SK-N-SH (cell line): ENCODE data around the gene CLEC20A. TPM values are rescaled to one million over a fixed set of nuclear protein-coding genes. Genes with fewer than 3 reads are reported as not detected.

Source experiments
- CTCF ChIA-PET: fragments of 300-600, 350-600 bp; formaldehyde crosslinking; extraction: SDS; loops from one replicate; lab custom pipeline; 2021; lab: Yijun Ruan, JAX
- POLR2A ChIA-PET: fragments of 350-600 bp; sonication (Branson Sonifier 250); formaldehyde crosslinking; extraction: SDS; loops from one replicate; lab custom pipeline; 2020; ENCODE audit warnings: antibody characterized with exemption, inconsistent platforms; lab: Yijun Ruan, JAX
- DNase-seq: peaks from one replicate; pipeline ENCODE4 v3.0.0; 2012
- H2AFZ ChIP-seq: fragments of 200-600 bp; sonication (generic); 2 replicates; pipeline ENCODE4 v1.8.1; 2016; ENCODE audit warnings: antibody characterized with exemption, mild to moderate bottlenecking, low read depth
- H3F3A ChIP-seq: fragments of 200-600 bp; sonication (generic); replicated peaks from 2 replicates; pipeline ENCODE3; 2016; ENCODE audit warnings: antibody characterized with exemption, mild to moderate bottlenecking; ENCODE audit not compliant: insufficient read depth
- H3K27ac ChIP-seq, 2 experiments: fragments of 200-500 bp in 1 of 2; fragments of 200-600 bp in 1 of 2; sonication (Bioruptor generic) in 1 of 2; sonication (generic), shearing (Covaris generic) in 1 of 2; 2 replicates each; pipeline versions ENCODE4 v1.5.1 to v1.6.1; 2014 to 2016; ENCODE audit warnings: low read depth in 2 of 2, inconsistent platforms in 1 of 2, low read length in 1 of 2, mild to moderate bottlenecking in 1 of 2, mixed read lengths in 1 of 2
- H3K27me3 ChIP-seq: fragments of 200-600 bp; sonication (generic), shearing (Covaris generic); 2 replicates; pipeline ENCODE4 v1.6.1; 2016; ENCODE audit warnings: mixed run types; ENCODE audit not compliant: insufficient read depth
- H3K36me3 ChIP-seq, 2 experiments: fragments of 200-500 bp in 1 of 2; fragments of 200-600 bp in 1 of 2; sonication (Bioruptor generic) in 1 of 2; sonication (generic) in 1 of 2; replicated peaks in 1 of 2; 2 replicates each; pipeline versions ENCODE3 to v1.5.1; 2014 to 2016; ENCODE audit warnings: low read length in 1 of 2, mild to moderate bottlenecking in 1 of 2; ENCODE audit not compliant: insufficient read depth in 2 of 2, control insufficient read depth in 1 of 2
- H3K4me1 ChIP-seq, 2 experiments: fragments of 200-500 bp in 1 of 2; fragments of 200-600 bp in 1 of 2; sonication (Bioruptor generic) in 1 of 2; sonication (generic), shearing (Covaris generic) in 1 of 2; 2 replicates each; pipeline versions ENCODE4 v1.5.1 to v1.6.1; 2014 to 2016; ENCODE audit warnings: low read depth in 1 of 2, low read length in 1 of 2, mixed run types in 1 of 2; ENCODE audit not compliant: insufficient read depth in 2 of 2, control insufficient read depth in 1 of 2
- H3K4me2 ChIP-seq: fragments of 200-600 bp; sonication (generic), shearing (Covaris generic); 2 replicates; pipeline ENCODE4 v1.6.1; 2017; ENCODE audit warnings: mixed run types
- H3K4me3 ChIP-seq, 2 experiments: fragments of 200-500 bp in 1 of 2; fragments of 200-600 bp in 1 of 2; sonication (Bioruptor generic) in 1 of 2; sonication (generic), shearing (Covaris generic) in 1 of 2; 2 replicates each; pipeline versions ENCODE4 v1.5.1 to v1.8.1; 2014 to 2016; ENCODE audit warnings: low read depth in 2 of 2, inconsistent platforms in 1 of 2, low read length in 1 of 2, mild to moderate bottlenecking in 1 of 2, mixed read lengths in 1 of 2, moderate library complexity in 1 of 2
- H3K79me2 ChIP-seq: fragments of 200-600 bp; sonication (generic); 2 replicates; pipeline ENCODE4 v1.8.1; 2017; ENCODE audit warnings: mild to moderate bottlenecking; ENCODE audit not compliant: insufficient read depth
- H3K9ac ChIP-seq: fragments of 200-600 bp; sonication (generic); 2 replicates; pipeline ENCODE4 v1.6.1; 2017; ENCODE audit warnings: mixed run types
- H3K9me2 ChIP-seq: fragments of 200-600 bp; sonication (generic); 2 replicates; pipeline ENCODE4 v1.6.1; 2017; ENCODE audit warnings: mixed run types
- H3K9me3 ChIP-seq: fragments of 200-600 bp; sonication (generic); 2 replicates; pipeline ENCODE4 v1.6.1; 2017; ENCODE audit warnings: mixed run types, mild to moderate bottlenecking, moderate library complexity
- H4K20me1 ChIP-seq: fragments of 200-600 bp; sonication (generic); 2 replicates; pipeline ENCODE4 v1.6.1; 2017; ENCODE audit warnings: mild to moderate bottlenecking, mixed run types; ENCODE audit not compliant: insufficient read depth
- CHD2 ChIP-seq: fragments of 150-350 bp; IDR thresholded peaks from 2 replicates; pipeline ENCODE4 v1.6.1; 2018; ENCODE audit warnings: low read length; ENCODE audit not compliant: partially characterized antibody
- CTCF ChIP-seq: fragments of 200-600 bp; sonication (generic); IDR thresholded peaks from 2 replicates; pipeline ENCODE4 v1.6.1; 2017; ENCODE audit warnings: antibody characterized with exemption, mild to moderate bottlenecking, moderate library complexity
- EZH2phosphoT487 ChIP-seq: fragments of 200-600 bp; sonication (generic); IDR thresholded peaks from 2 replicates; pipeline ENCODE4 v1.6.1; 2017; ENCODE audit warnings: low read depth, mixed run types, mild to moderate bottlenecking, antibody characterized with exemption, moderate library complexity, borderline replicate concordance
- FOSL2 ChIP-seq: IDR thresholded peaks from 2 replicates; pipeline ENCODE4 v1.4.0; 2012; ENCODE audit warnings: low read depth, mild to moderate bottlenecking, moderate library complexity, borderline replicate concordance
- FOXM1 ChIP-seq: IDR thresholded peaks from 2 replicates; pipeline ENCODE4 v1.4.0; 2012; ENCODE audit warnings: low read depth, mild to moderate bottlenecking
- GATA2 ChIP-seq: sonication (generic); formaldehyde crosslinking; IDR thresholded peaks from 2 replicates; pipeline ENCODE4 v1.5.0; 2020; ENCODE audit warnings: mild to moderate bottlenecking, missing genetic modification reagents
- IRF3 ChIP-seq: fragments of 150-350 bp; IDR thresholded peaks from 2 replicates; pipeline ENCODE4 v1.6.1; 2016; ENCODE audit warnings: mild to moderate bottlenecking, low read depth, low read length
- JUND ChIP-seq: IDR thresholded peaks from 2 replicates; pipeline ENCODE4 v1.4.0; 2012
- MEF2A ChIP-seq: IDR thresholded peaks from 2 replicates; pipeline ENCODE4 v1.4.0; 2012; ENCODE audit warnings: low read depth, borderline replicate concordance
- MXI1 ChIP-seq: IDR thresholded peaks from 2 replicates; pipeline ENCODE4 v1.6.1; 2012; ENCODE audit warnings: mild to moderate bottlenecking, low read depth, low read length, improper control_type of control experiment
- NFIC ChIP-seq: IDR thresholded peaks from 2 replicates; pipeline ENCODE4 v1.4.0; 2012; ENCODE audit warnings: borderline replicate concordance
- NRF1 ChIP-seq: IDR thresholded peaks from 2 replicates; pipeline ENCODE4 v1.6.1; 2012; ENCODE audit warnings: low read depth, mild to moderate bottlenecking, low read length
- PBX3 ChIP-seq: IDR thresholded peaks from 2 replicates; pipeline ENCODE4; 2012
- RCOR1 ChIP-seq: fragments of 150-350 bp; IDR thresholded peaks from 2 replicates; pipeline ENCODE4 v1.6.1; 2017; ENCODE audit warnings: antibody characterized with exemption, low read length
- REST ChIP-seq: IDR thresholded peaks from 2 replicates; pipeline ENCODE4 v1.6.1; 2012; ENCODE audit warnings: mild to moderate bottlenecking, low read depth, low read length, moderate library complexity
- RXRA ChIP-seq: IDR thresholded peaks from 2 replicates; pipeline ENCODE4 v1.4.0; 2012; ENCODE audit warnings: low read depth, mild to moderate bottlenecking, borderline replicate concordance
- TEAD4 ChIP-seq: IDR thresholded peaks from 2 replicates; pipeline ENCODE4 v1.4.0; 2012; ENCODE audit warnings: mild to moderate bottlenecking, borderline replicate concordance; ENCODE audit not compliant: insufficient read depth
- USF1 ChIP-seq: IDR thresholded peaks from 2 replicates; pipeline ENCODE4 v1.4.0; 2012; ENCODE audit warnings: low read depth, borderline replicate concordance
- YY1 ChIP-seq: IDR thresholded peaks from 2 replicates; pipeline ENCODE4 v1.4.0; 2012; ENCODE audit warnings: low read depth, mild to moderate bottlenecking
- WGBS: methylation state at CpG from one replicate; pipeline ENCODE4 v1.1.6; 2017; ENCODE audit warnings: low lambda C conversion rate; 5-methylcytosine and 5-hydroxymethylcytosine counted together
- polyA plus RNA-seq, 3 experiments: library from polyadenylated mRNA; depleted of rRNA; stranded (reverse); fragments of >200 nt; gene quantifications; 2 replicates each; pipeline ENCODE4 v1.2.3, GENCODE V29; 2012

The CLEC20A gene
- polyA plus RNA-seq, 1 of the 3 experiments (the other 2 are of a cell fraction), result not detected

GRCh38 chr1:178472531-178472930, 24.2 kb downstream of the CLEC20A start (continued):
- TF ChIP-seq JUND, result no peak
- no peak for TF ChIP-seq NFIC
- no peak for TF ChIP-seq PBX3
- TF ChIP-seq MXI1, result no peak

- Histone ChIP-seq H4K20me1 (no peaks in the 10 kb centered on the region), H3K9ac (no peak overlapping the region), H3K4me1 (no peaks in the 10 kb centered on the region), H3K27ac (no peak overlapping the region), H3K79me2 (no peaks in the 10 kb centered on the region), H3K27me3 (no peaks in the 10 kb centered on the region), H3K4me3 (no peak overlapping the region), H3F3A (no peaks in the 10 kb centered on the region), H3K9me2 (no peaks in the 10 kb centered on the region), H2AFZ (no peak overlapping the region), H3K4me2 (no peak overlapping the region), H3K36me3 (peaks cover 45 to 58% of the 10 kb centered on the region in 2 experiments), H3K9me3 (no peaks in the 10 kb centered on the region)
- POLR2A ChIA-PET, result no interaction called here
- no peak for DNase-seq
- 96% methylated on average over 5 of the region's 5 CpGs for WGBS
- TF ChIP-seq NRF1 (no peak), TEAD4 (no peak), REST (no peak), CHD2 (no peak), MEF2A (no peak), EZH2phosphoT487 (no peak), USF1 (no peak), IRF3 (no peak), CTCF (no peak), GATA2 (no peak), RXRA (no peak), NFIC (no peak), YY1 (no peak), JUND (no peak), RCOR1 (no peak), FOXM1 (no peak), FOSL2 (no peak)
- CTCF ChIA-PET, result interaction anchor here (1.3 kb wide), 1 partner anchor 31 kb away, joined by 3 read pairs; no protein-coding TSS in a partner anchor
Measured at GRCh38 chr1:178470411-178470960, 26.3 kb downstream of the CLEC20A start.
